Measurements from ENCODE around the gene LRBA.

The LRBA gene

GRCh38 chr4:150725957-150726523 lies 289.0 kb downstream of the LRBA start:
- DNase-seq (ENCODE audit: low read depth): no peak

- no peak for DNase-seq (ENCODE audit: low read depth)
These were observed 291.2 kb downstream of the LRBA start for GRCh38 chr4:150723727-150724411.

- DNase-seq (ENCODE audit: low read depth): no peak
These were observed 292.1 kb downstream of the LRBA start for GRCh38 chr4:150722908-150723362.

- no peak for DNase-seq (ENCODE audit: low read depth)
These were observed 294.0 kb downstream of the LRBA start for GRCh38 chr4:150720973-150721518.

- DNase-seq (ENCODE audit: low read depth): no peak
These were observed 297.1 kb downstream of the LRBA start for GRCh38 chr4:150717952-150718351.

GRCh38 chr4:150714462-150715438 lies 300.3 kb downstream of the LRBA start:
- DNase-seq (ENCODE audit: low read depth): no peak

- DNase-seq (ENCODE audit: low read depth): no peak
These were observed 301.8 kb downstream of the LRBA start for GRCh38 chr4:150713251-150713650.

GRCh38 chr4:150710770-150711375 lies 304.2 kb downstream of the LRBA start:
- no peak for DNase-seq (ENCODE audit: low read depth)

GRCh38 chr4:150708004-150708403 lies 307.1 kb downstream of the LRBA start:
- DNase-seq (ENCODE audit: low read depth): no peak

- no peak for DNase-seq (ENCODE audit: low read depth)
These were observed 315.5 kb downstream of the LRBA start for GRCh38 chr4:150699599-150699998.

- DNase-seq (ENCODE audit: low read depth): no peak
These were observed 319.9 kb downstream of the LRBA start for GRCh38 chr4:150695162-150695561.

GRCh38 chr4:150694438-150694837 lies 320.6 kb downstream of the LRBA start:
- no peak for DNase-seq (ENCODE audit: low read depth)

- no peak for DNase-seq (ENCODE audit: low read depth)
These were observed 331.2 kb downstream of the LRBA start for GRCh38 chr4:150683775-150684350.

GRCh38 chr4:150682126-150682525 lies 333.0 kb downstream of the LRBA start:
- no peak for DNase-seq (ENCODE audit: low read depth)

GRCh38 chr4:150681063-150681462 lies 334.0 kb downstream of the LRBA start:
- no peak for DNase-seq (ENCODE audit: low read depth)

- DNase-seq (ENCODE audit: low read depth): no peak
These were observed 334.4 kb downstream of the LRBA start for GRCh38 chr4:150680651-150681050.

- DNase-seq (ENCODE audit: low read depth): no peak
These were observed 335.2 kb downstream of the LRBA start for GRCh38 chr4:150679765-150680343.

GRCh38 chr4:150679018-150679764 lies 335.9 kb downstream of the LRBA start:
- no peak for DNase-seq (ENCODE audit: low read depth)

GRCh38 chr4:150673793-150674192 lies 341.3 kb downstream of the LRBA start:
- DNase-seq (ENCODE audit: low read depth): no peak

GRCh38 chr4:150668824-150669223 lies 346.3 kb downstream of the LRBA start:
- DNase-seq (ENCODE audit: low read depth): no peak

- DNase-seq (ENCODE audit: low read depth): no peak
These were observed 350.1 kb downstream of the LRBA start for GRCh38 chr4:150664935-150665334.
